VCaP (cell line): ENCODE measurements around the gene LUM.

Source experiments
- H3K27ac ChIP-seq: fragments of 450-650 bp; 2 replicates; pipeline ENCODE4 v1.5.1; 2017
- TF ChIP-seq, protein P1 (sequence below): fragments of 450-650 bp; conservative IDR thresholded peaks from 2 replicates; pipeline ENCODE4 v1.5.1; 2017; ENCODE audit warnings: mild to moderate bottlenecking, moderate library complexity

Gene LUM

DNA sequence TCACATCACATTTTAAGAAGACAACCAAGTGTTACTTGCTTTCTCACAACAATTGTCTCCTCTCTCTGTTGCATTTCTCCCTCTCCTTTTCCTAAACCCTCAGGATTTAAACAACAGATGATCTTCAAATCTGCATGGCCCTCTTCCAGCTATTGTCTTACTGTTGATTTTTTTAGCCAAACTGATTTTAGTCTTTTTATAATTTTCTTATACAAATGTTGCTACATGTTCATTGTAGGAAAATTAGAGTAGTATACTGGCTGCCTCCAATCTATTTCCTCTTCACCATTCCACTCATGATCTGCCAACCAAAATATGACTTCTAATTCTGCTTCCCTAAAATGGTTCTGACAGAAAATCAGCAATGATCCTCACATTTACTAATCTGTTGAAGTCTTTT is 52.1 kb downstream of the LUM start:
- TF ChIP-seq, protein P1, sequence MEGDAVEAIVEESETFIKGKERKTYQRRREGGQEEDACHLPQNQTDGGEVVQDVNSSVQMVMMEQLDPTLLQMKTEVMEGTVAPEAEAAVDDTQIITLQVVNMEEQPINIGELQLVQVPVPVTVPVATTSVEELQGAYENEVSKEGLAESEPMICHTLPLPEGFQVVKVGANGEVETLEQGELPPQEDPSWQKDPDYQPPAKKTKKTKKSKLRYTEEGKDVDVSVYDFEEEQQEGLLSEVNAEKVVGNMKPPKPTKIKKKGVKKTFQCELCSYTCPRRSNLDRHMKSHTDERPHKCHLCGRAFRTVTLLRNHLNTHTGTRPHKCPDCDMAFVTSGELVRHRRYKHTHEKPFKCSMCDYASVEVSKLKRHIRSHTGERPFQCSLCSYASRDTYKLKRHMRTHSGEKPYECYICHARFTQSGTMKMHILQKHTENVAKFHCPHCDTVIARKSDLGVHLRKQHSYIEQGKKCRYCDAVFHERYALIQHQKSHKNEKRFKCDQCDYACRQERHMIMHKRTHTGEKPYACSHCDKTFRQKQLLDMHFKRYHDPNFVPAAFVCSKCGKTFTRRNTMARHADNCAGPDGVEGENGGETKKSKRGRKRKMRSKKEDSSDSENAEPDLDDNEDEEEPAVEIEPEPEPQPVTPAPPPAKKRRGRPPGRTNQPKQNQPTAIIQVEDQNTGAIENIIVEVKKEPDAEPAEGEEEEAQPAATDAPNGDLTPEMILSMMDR = no peak
- no peak overlapping the region for H3K27ac ChIP-seq

DNA sequence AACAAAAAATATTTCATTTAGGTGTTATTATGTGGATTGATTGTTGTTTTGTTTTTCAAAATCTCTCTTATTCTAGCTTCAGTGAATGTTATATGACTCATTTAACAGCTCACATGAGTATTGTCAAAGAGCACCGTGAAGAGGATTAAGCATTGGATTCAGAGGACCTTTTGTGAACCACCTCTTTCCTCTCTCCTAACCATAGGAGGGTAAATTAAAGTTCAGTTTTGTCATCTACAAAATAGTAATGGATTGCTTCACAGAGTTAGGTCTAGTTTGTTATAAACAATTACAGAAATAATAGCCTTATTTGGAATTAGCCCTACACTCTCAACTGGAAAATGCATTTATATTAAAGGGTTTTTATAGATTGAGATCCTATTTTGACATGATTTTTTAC is 52.5 kb downstream of the LUM start:
- no peak overlapping the region for H3K27ac ChIP-seq
- TF ChIP-seq, protein P1 = no peak

DNA sequence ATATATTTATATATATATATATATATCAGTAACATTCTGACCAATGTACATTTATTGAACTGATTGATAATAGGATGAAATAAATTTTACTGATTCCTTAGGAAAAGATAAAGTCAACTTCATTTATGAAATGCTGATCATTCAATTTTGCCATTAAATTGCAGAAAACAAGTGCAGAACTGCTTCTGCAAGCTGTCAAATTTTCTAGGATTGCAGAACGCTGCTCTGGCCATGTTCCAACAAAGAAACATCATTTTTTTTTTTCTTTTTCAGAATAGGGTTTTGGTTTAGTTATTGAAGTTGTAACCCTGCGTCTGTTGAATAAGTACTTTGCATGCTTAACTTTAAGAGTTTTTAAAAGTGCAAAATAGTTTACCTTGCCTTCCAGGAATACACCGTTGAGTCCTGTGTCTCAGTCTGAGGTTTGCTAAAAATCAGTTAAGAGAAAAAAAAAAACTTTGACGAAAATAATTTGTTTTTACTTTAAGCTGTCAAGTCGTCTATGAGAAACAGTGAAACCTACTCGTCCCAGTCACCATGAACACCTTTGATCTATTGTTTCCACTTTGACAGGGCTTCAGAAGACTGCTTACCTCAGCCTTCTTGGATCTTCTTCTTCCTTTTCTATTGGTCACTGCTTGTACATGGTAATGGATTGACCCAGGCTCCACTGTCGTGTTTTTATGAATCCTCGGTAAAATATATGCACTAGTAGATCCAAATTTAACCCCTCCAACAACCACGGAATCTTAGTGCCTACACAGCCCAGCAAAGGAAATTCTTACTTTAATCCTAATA is 53.7 kb downstream of the LUM start, which contains the start of gene KERA:
TSS of gene KERA (minus strand) at position 657 of the 798 bp plus-strand sequence. CDS start 1,743 bp downstream, outside the sequence.
- TF ChIP-seq, protein P1 = no peak
- H3K27ac ChIP-seq = no peak within 1 kb of the TSS

DNA sequence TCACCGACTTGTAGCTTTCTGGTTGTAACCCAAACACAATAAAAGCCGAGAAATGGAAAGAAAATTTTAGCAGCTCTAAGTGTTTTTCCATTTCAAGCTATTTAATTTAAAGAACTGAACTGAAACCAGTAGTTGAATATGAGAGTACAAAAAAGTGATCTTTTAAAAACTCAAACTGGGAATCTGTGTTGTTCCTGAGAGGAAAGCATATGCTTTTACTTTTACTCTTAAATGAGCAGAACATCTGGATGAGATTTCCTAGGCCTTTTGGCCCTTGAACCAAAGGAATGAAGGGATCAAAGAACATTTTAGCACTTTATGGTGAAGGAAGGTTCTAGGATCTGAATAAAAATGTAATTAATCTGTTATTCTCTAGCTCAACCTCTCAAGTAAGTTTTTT is 54.8 kb downstream of the LUM start:
- H3K27ac ChIP-seq = no peak overlapping the region
- TF ChIP-seq, protein P1 = no peak

DNA sequence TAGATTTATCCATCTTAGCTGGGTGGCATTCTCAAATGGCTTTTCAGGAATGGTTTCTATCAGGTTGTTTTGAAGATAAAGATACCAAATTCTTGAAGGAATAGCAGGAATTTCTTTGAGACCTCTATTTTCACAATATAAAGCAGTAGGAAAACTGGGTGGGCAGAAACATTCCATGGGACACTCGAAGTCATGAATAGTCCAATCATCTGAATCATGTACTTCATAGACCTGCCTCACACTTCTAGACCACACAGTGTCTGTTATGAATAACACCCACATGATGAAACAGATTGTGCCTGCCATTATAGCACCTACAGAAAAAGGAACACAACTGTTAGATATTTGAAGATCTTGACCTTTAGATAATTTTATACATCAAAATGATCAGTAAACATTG is 55.3 kb downstream of the LUM start:
- H3K27ac ChIP-seq = no peak overlapping the region
- TF ChIP-seq, protein P1 = no peak

DNA sequence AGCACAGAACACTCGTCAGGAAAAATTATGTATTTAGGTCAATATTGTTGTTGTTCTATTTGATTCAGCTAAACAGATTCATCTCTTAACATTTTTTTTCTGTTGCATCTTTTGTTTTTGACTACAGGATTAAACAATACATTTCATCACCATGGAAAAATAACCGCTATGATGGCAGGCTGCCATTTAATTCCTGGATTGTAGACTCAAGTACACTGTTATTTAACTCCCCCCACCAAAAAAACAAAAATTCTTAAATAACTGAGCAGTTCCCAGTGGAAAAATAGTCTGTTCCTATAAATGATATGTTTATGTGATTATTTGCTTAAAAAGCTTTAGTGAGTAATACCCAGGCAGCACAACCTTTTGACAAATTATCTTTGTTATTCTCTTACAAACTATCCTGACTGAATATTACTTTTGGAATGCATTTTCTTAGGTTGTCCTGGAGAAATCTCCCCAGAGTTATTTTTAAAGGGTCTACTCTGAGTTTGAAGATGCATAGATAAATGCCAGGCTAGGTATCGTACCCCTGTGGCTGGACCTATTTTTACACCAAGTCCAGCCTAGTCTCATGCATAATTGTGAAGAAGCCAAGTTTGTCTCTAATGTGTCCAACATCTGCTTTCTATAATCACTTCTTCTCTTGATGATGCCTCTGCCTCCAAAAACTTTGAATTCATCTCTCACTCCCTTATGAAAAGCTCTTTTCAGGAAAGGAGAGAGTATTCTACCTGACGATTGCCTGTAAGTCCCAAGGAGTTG is 57.2 kb downstream of the LUM start:
- no peak overlapping the region for H3K27ac ChIP-seq
- TF ChIP-seq, protein P1 = no peak
